GM06990 (cell line): ENCODE data around the gene SBSN.
"Not testable (repeated sequence)": the region's sequence is repeated elsewhere in the genome, so short reads cannot be mapped to it uniquely, and the experiment has no call there.

ENCODE experiments used
- DNase-seq: peaks from one replicate; pipeline ENCODE4 v3.0.0-alpha.2; 2011; ENCODE audit not compliant: insufficient read length; ENCODE audit errors: extremely low read depth
- H3K27me3 ChIP-seq: replicated peaks from 2 replicates; pipeline ENCODE4 v1.6.0; 2011; ENCODE audit warnings: low read length; ENCODE audit not compliant: control insufficient read depth, insufficient read depth
- H3K36me3 ChIP-seq: 2 replicates; pipeline ENCODE4 v1.5.1; 2011; ENCODE audit warnings: low read length; ENCODE audit not compliant: control insufficient read depth, insufficient read depth
- H3K4me3 ChIP-seq: replicated peaks from 2 replicates; pipeline ENCODE4 v1.5.1; 2011; ENCODE audit warnings: low read depth, mild to moderate bottlenecking, control low read depth, low read length
- CTCF ChIP-seq: IDR thresholded peaks from 2 replicates; pipeline ENCODE4 v1.5.1; 2011; ENCODE audit warnings: low read length, control low read depth, mild to moderate bottlenecking, inconsistent platforms; ENCODE audit not compliant: insufficient read depth, poor library complexity, severe bottlenecking

The SBSN gene

GRCh38 chr19:35476149-35476548, 52.0 kb downstream of the SBSN start:
- Histone ChIP-seq H3K27me3 (no peaks in the 10 kb centered on the region), H3K4me3 (no peak overlapping the region), H3K36me3 (no peaks in the 10 kb centered on the region)
- TF ChIP-seq CTCF = peak; percentile 36
- DNase-seq = no peak

DNA sequence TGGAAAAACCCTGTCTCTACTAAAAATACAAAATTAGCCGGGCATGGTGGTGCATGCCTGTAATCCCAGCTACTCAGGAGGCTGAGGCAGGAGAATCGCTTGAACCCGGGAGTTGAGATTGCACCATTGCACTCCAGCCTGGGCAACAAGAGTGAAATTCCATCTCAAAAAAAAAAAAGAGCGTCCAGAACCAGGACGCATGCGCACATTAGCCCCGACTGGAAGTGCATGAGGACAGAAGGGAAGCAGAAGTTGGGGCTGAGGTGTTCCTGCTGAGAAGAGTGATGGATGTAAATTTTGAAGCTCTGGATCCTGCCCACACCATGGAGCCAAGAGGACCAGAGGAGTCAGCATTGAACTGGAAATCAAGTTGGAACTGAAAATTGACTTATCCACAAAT, 53.5 kb downstream of the SBSN start:
- H3K4me3 ChIP-seq, H3K27me3 ChIP-seq, DNase-seq, H3K36me3 ChIP-seq: not testable (repeated sequence)

GRCh38 chr19:35474104-35474503, 54.0 kb downstream of the SBSN start:
- no peaks in the 10 kb centered on the region for H3K36me3 ChIP-seq
- no peak for DNase-seq
- no peak overlapping the region for H3K4me3 ChIP-seq
- no peak for TF ChIP-seq CTCF
- H3K27me3 ChIP-seq = no peaks in the 10 kb centered on the region
